ENCODE measurements around the gene CYB5R2. TPM values are rescaled to one million over a fixed set of nuclear protein-coding genes. Genes with fewer than 3 reads are reported as not detected.
A peak's percentile ranks its signal among the peaks of the same experiment; 100 is the strongest.

The CYB5R2 gene
- total RNA-seq, 2 donors from 2014 or later, result 1.3 TPM; not detected in 1

- no peak for ATAC-seq
- Histone ChIP-seq H3K4me3 (no peak overlapping the region), H3K36me3 (replicated peaks in 1 of 2; ENCODE audit: insufficient read depth in 1 of 2, low read depth in 2 of 2) (peaks cover 0 to 17% of the 10 kb centered on the region in 2 donors), H3K4me1 (no peaks in the 10 kb centered on the region), H3K27me3 (no peaks in the 10 kb centered on the region), H3K9me3 (no peaks in the 10 kb centered on the region), H3K27ac (no peak overlapping the region)
- WGBS, 2 donors, result 88 to 100% methylated on average over 1 to 4 of the region's 4 CpGs
- TF ChIP-seq POLR2A (IDR thresholded peaks at IDR 0.05) (no peak), CTCF (IDR thresholded peaks at IDR 0.05) (no peak)
- DNase-seq, result no peak
- intact Hi-C loops (cut with DNase I), result loop anchor here (5.0 kb wide), 1 partner anchor 82 kb away; no protein-coding TSS in a partner anchor
Observed at GRCh38 chr11:7654195-7654705, 19.1 kb downstream of the CYB5R2 start.

- Histone ChIP-seq H3K4me1 (peaks cover 6% of the 10 kb centered on the region), H3K27ac (no peak overlapping the region), H3K9me3 (no peaks in the 10 kb centered on the region), H3K36me3 (replicated peaks in 1 of 2; ENCODE audit: insufficient read depth in 1 of 2, low read depth in 2 of 2) (peaks cover 0 to 20% of the 10 kb centered on the region in 2 donors), H3K4me3 (no peak overlapping the region), H3K27me3 (no peaks in the 10 kb centered on the region)
- intact Hi-C loops (cut with DNase I), result loop anchor here (5.0 kb wide), 1 partner anchor 79 kb away; no protein-coding TSS in a partner anchor
- 82 to 97% methylated on average over 3 to 9 of the region's 9 CpGs for WGBS, 2 donors
- DNase-seq (no peak), ATAC-seq (no peak)
- TF ChIP-seq POLR2A (IDR thresholded peaks at IDR 0.05) (no peak), CTCF (IDR thresholded peaks at IDR 0.05) (no peak)
Observed at GRCh38 chr11:7651700-7652099, 21.6 kb downstream of the CYB5R2 start.

GRCh38 chr11:7651140-7651551, 22.2 kb downstream of the CYB5R2 start:
- peaks cover 0 to 20% of the 10 kb centered on the region in 2 donors for H3K36me3 ChIP-seq (replicated peaks in 1 of 2; ENCODE audit: insufficient read depth in 1 of 2, low read depth in 2 of 2)
- no peak for ATAC-seq

GRCh38 chr11:7648264-7648663, 25.0 kb downstream of the CYB5R2 start:
- intact Hi-C loops (cut with DNase I), result no loop called here
- ATAC-seq, result no peak
- H3K4me3 ChIP-seq, result no peak overlapping the region
- no peak overlapping the region for H3K27ac ChIP-seq
- peaks cover 0 to 13% of the 10 kb centered on the region in 2 donors for H3K36me3 ChIP-seq (replicated peaks in 1 of 2; ENCODE audit: insufficient read depth in 1 of 2, low read depth in 2 of 2)
- TF ChIP-seq CTCF (IDR thresholded peaks at IDR 0.05) (no peak), POLR2A (IDR thresholded peaks at IDR 0.05) (no peak)
- H3K4me1 ChIP-seq, result peaks cover 6% of the 10 kb centered on the region
- no peaks in the 10 kb centered on the region for H3K9me3 ChIP-seq
- no peaks in the 10 kb centered on the region for H3K27me3 ChIP-seq
- no peak for DNase-seq
- 88 to 94% methylated on average over 3 of the region's 3 CpGs for WGBS, 2 donors

More at GRCh38 chr11:7651140-7651551, 22.2 kb downstream of the CYB5R2 start:
- TF ChIP-seq CTCF (IDR thresholded peaks at IDR 0.05), result no peak
- no peak for TF ChIP-seq POLR2A (IDR thresholded peaks at IDR 0.05)
- Histone ChIP-seq H3K27me3 (no peaks in the 10 kb centered on the region), H3K4me1 (peaks cover 6% of the 10 kb centered on the region), H3K4me3 (no peak overlapping the region), H3K27ac (no peak overlapping the region), H3K9me3 (no peaks in the 10 kb centered on the region)
- WGBS, 2 donors, result 71 to 83% methylated on average over 5 of the region's 5 CpGs
- peak in 1 of 4 donors; percentile 31 for DNase-seq
- intact Hi-C loops (cut with DNase I), result loop anchor here (5.0 kb wide), 1 partner anchor 79 kb away; no protein-coding TSS in a partner anchor

- peaks cover 0 to 13% of the 10 kb centered on the region in 2 donors for H3K36me3 ChIP-seq (replicated peaks in 1 of 2; ENCODE audit: insufficient read depth in 1 of 2, low read depth in 2 of 2)
- H3K9me3 ChIP-seq, result no peaks in the 10 kb centered on the region
- DNase-seq (no peak), ATAC-seq (no peak)
- peaks cover 6% of the 10 kb centered on the region for H3K4me1 ChIP-seq
- no peaks in the 10 kb centered on the region for H3K27me3 ChIP-seq
- no peak overlapping the region for H3K4me3 ChIP-seq
- TF ChIP-seq POLR2A (IDR thresholded peaks at IDR 0.05) (no peak), CTCF (IDR thresholded peaks at IDR 0.05) (no peak)
- 87 to 90% methylated on average over 2 of the region's 2 CpGs for whole genome bisulfite sequencing, 2 donors
- intact Hi-C loops (cut with DNase I), result no loop called here
- no peak overlapping the region for H3K27ac ChIP-seq
Observed at GRCh38 chr11:7646866-7647265, 26.4 kb downstream of the CYB5R2 start.

All from body of pancreas (tissue), 4 donors.